Memory B cell (primary cell): Measurements from ENCODE around the gene SNRPD3.
A peak's percentile ranks its signal among the peaks of the same experiment; 100 is the strongest.

Source experiments
- ATAC-seq: fragments of 150-1000 bp; cut with Tn5 transposase; 2 replicates; pipeline ENCODE4 v1.10.0; 2021; ENCODE audit warnings: low read depth, mild to moderate bottlenecking, moderate library complexity
- DNase-seq, 2 donors: peaks; one replicate each; pipeline ENCODE4 v3.0.0; 2022; ENCODE audit warnings: low spot score in 2 of 2
- H3K27ac Mint-ChIP-seq: one replicate; pipeline ENCODE4 v1.8.0; 2022; ENCODE audit warnings: mild to moderate bottlenecking, moderate library complexity, mixed read lengths
- H3K27me3 Mint-ChIP-seq: one replicate; pipeline ENCODE4 v1.8.0; 2022; ENCODE audit warnings: mixed read lengths
- H3K36me3 Mint-ChIP-seq: one replicate; pipeline ENCODE4 v1.8.0; 2022; ENCODE audit warnings: mild to moderate bottlenecking, mixed read lengths
- H3K4me1 Mint-ChIP-seq: one replicate; pipeline ENCODE4 v1.8.0; 2022; ENCODE audit warnings: mixed read lengths
- H3K4me3 Mint-ChIP-seq: one replicate; pipeline ENCODE4 v1.8.0; 2022; ENCODE audit warnings: mild to moderate bottlenecking, moderate library complexity, mixed read lengths
- H3K9me3 Mint-ChIP-seq: one replicate; pipeline ENCODE4 v1.8.0; 2022; ENCODE audit warnings: mixed read lengths

SNRPD3 gene

DNA sequence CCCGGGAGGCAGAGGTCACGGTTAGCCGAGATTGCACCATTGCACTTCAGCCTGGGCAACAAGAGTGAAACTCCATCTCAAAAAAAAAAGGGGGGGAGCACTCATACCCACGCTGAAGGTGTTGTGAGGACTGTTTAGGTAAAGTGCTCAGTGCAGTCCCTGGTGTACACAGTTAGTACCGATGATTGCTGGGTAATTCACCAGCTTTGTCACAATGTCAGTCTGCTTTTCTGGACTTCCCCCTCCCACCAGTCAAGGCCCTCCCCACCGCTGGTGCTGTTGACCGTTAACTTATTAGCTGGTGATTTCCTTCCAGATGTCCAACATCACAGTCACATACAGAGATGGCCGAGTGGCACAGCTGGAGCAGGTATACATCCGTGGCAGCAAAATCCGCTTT lies 11.9 kb downstream of the SNRPD3 start:
- ATAC-seq (no peak), DNase-seq (no peak)
- H3K36me3 Mint-ChIP-seq, result peaks cover 18% of the 10 kb centered on the region
- H3K9me3 Mint-ChIP-seq, result no peaks in the 10 kb centered on the region
- H3K4me3 Mint-ChIP-seq, result no peak overlapping the region
- peaks cover 23% of the 10 kb centered on the region for H3K4me1 Mint-ChIP-seq
- H3K27ac Mint-ChIP-seq, result no peak overlapping the region
- no peaks in the 10 kb centered on the region for H3K27me3 Mint-ChIP-seq

DNA sequence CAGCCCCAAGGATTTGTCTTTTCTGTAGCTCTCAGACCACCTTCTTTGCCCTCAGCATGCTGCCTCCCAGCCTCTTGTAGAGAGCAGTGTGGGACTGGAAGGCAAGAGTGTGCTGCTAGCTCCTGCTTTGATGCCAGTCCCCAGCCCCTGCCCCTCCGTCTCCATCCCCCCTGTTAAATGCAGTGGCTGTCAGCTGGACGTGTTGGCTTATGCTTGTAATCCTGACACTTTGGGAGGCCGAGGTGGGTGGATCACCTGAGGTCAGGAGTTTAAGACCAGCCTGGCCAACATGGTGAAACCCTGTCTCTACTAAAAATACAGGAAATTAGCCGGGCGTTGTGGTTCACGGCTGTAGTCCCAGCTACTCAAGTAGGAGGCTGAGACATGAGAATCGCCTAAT lies 15.5 kb downstream of the SNRPD3 start:
- H3K27ac Mint-ChIP-seq, result no peak overlapping the region
- ATAC-seq (no peak), DNase-seq (no peak)
- H3K4me3 Mint-ChIP-seq, result no peak overlapping the region
- H3K36me3 Mint-ChIP-seq, result peaks cover 25% of the 10 kb centered on the region
- H3K4me1 Mint-ChIP-seq, result peaks cover 5% of the 10 kb centered on the region
- no peaks in the 10 kb centered on the region for H3K9me3 Mint-ChIP-seq
- no peaks in the 10 kb centered on the region for H3K27me3 Mint-ChIP-seq

DNA sequence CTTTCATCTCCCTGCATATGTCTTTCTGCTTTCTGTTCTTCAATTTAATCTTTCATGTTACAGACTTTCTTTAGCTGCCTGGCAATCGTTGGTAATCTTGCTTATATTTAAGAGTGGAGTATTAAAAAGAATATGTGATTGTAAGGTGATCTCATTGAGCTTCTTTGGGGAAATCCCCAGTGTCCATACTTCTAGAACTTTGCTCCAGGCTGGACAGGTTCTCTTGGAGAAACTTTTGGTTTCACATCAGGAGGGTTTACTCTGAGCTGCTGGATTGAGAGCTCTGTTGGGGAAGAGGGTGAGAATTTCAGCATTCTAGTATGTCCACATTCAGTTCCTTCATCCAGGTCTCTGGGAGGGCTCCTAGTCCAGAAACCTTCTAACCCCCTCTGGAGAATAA lies 21.0 kb downstream of the SNRPD3 start:
- ATAC-seq, result no peak
- Mint-ChIP-seq H3K27me3 (no peaks in the 10 kb centered on the region), H3K36me3 (peaks cover 26% of the 10 kb centered on the region), H3K9me3 (no peaks in the 10 kb centered on the region), H3K4me3 (no peak overlapping the region), H3K27ac (no peak overlapping the region), H3K4me1 (peaks cover 3% of the 10 kb centered on the region)
- DNase-seq, result no peak

DNA sequence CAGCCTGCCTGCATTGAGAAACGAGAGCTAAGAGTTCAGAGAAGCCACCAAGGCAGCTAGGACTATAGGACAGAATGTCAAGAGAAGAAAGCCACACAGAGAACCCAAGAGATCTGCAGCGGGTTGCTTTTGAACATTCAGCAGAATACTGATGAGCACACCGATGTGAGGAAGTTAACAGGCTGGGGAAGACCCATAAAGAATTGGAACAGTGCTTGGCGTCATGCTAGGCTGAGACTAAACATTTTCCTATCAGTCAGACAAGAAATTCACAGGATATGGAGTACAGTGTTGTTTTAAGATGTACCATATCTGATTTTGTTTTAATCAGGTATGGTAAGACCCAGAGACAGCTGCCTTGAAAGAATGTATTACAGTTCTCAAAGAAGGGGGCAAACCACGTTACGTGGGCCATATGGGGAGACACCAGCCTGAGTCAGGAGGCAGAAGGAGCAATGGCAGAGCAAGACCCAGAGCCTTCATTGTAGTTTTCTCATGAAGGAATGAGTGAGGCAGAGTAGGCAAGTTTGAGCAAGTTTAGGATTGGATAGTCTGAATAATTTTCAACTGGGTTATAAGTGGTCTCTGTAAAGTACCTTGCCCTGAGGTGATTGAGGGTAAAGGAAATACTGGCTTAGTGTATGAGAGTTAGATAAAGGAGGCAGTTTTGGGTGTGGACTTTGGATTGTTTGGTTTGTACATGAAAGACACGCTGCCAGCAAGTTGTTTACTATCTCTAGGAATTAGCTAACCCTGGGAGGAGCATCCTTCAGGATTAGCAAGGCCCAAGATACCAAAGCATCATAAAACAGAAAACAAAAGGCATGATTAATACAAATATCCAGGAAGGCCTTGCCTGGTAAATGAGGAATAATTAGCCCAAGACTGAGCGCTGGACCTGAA lies 22.8 kb downstream of the SNRPD3 start:
- peaks cover 3% of the 10 kb centered on the region for H3K4me1 Mint-ChIP-seq
- H3K27me3 Mint-ChIP-seq, result no peaks in the 10 kb centered on the region
- H3K4me3 Mint-ChIP-seq, result no peak overlapping the region
- H3K36me3 Mint-ChIP-seq, result peaks cover 16% of the 10 kb centered on the region
- DNase-seq (no peak), ATAC-seq (no peak)
- H3K27ac Mint-ChIP-seq, result peak overlapping the region; percentile 72
- H3K9me3 Mint-ChIP-seq, result no peaks in the 10 kb centered on the region

DNA sequence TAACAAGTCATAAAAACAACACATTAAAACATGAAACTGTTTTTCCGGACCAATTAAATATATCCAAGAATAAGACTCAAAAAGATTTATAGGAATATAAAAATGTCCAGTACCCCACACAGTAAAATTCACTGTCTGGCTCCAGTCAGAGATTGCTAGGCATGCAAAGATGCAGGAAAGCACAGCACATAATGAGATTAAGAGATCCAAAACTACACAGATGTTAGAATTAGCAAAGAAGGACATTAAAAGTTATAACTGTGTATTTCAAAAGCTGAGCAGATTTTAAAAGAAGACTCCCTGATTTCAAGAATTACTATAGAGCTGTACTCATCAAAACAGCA lies 23.4 kb downstream of the SNRPD3 start:
- no peak for ATAC-seq
- Mint-ChIP-seq H3K4me1 (peaks cover 3% of the 10 kb centered on the region), H3K4me3 (no peak overlapping the region), H3K27me3 (no peaks in the 10 kb centered on the region), H3K36me3 (peaks cover 16% of the 10 kb centered on the region), H3K9me3 (no peaks in the 10 kb centered on the region), H3K27ac (no peak overlapping the region)
- DNase-seq, result no peak

DNA sequence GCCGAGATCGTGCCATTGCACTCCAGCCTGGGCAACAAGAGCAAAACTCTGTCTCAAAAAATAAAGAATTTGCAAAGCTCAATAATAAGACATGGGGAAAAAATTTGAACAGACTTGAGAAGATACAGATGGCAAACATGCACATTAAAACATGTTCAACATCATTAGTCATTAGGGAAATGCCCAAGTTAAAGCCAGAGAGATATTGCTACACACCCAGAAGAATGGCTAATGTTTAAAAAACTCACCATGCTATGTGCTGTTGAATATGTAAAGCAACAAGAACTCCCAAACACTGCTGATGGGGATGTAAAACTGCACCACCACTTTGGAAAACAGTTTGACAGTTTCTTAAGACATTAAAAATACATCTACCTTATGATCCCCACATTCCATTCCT lies 24.5 kb downstream of the SNRPD3 start:
- H3K27me3 Mint-ChIP-seq, result no peaks in the 10 kb centered on the region
- H3K4me3 Mint-ChIP-seq, result no peak overlapping the region
- ATAC-seq (no peak), DNase-seq (no peak)
- H3K36me3 Mint-ChIP-seq, result peaks cover 8% of the 10 kb centered on the region
- H3K27ac Mint-ChIP-seq, result peak overlapping the region; percentile 31
- peaks cover 3% of the 10 kb centered on the region for H3K4me1 Mint-ChIP-seq
- no peaks in the 10 kb centered on the region for H3K9me3 Mint-ChIP-seq

DNA sequence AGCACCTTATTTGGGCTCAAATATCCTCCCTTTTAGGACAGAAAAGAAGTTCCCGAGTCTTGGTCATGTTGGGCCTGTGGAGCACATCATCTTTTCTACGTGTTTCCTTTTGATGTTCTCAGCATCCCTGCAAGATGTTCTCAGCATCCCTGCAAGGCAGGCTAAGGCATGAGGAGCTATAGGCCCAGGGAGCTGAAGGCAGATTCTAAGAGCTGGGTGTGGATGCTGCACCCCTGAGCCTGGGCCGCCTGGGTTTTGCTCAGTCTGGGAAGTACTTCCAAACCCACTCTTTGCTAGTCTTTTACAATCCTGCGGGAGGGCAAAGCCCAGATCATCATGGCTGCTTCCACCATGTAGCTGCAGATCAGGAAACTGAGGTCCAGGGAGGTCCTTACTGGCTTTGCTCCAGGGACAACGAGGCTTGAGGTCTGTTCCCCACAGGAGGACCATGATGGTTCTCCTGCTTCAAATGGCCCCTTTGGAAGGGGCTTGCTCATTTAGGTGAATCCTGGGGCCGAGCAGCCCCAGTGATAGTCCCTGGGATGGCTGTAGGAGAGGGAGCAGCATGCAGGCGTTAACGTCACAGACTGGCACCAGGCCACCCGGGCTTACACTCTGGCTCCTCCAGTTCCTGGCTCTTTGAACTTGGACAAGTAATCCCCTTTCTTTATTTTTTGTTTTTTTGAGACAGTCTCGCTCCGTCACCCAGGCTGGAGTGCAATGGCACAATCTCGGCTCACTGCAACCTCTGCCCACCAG lies 26.4 kb downstream of the SNRPD3 start:
- Mint-ChIP-seq H3K4me1 (peaks cover 3% of the 10 kb centered on the region), H3K36me3 (peaks cover 5% of the 10 kb centered on the region), H3K9me3 (no peaks in the 10 kb centered on the region), H3K27me3 (no peaks in the 10 kb centered on the region), H3K27ac (no peak overlapping the region), H3K4me3 (no peak overlapping the region)
- DNase-seq, result no peak
- no peak for ATAC-seq

DNA sequence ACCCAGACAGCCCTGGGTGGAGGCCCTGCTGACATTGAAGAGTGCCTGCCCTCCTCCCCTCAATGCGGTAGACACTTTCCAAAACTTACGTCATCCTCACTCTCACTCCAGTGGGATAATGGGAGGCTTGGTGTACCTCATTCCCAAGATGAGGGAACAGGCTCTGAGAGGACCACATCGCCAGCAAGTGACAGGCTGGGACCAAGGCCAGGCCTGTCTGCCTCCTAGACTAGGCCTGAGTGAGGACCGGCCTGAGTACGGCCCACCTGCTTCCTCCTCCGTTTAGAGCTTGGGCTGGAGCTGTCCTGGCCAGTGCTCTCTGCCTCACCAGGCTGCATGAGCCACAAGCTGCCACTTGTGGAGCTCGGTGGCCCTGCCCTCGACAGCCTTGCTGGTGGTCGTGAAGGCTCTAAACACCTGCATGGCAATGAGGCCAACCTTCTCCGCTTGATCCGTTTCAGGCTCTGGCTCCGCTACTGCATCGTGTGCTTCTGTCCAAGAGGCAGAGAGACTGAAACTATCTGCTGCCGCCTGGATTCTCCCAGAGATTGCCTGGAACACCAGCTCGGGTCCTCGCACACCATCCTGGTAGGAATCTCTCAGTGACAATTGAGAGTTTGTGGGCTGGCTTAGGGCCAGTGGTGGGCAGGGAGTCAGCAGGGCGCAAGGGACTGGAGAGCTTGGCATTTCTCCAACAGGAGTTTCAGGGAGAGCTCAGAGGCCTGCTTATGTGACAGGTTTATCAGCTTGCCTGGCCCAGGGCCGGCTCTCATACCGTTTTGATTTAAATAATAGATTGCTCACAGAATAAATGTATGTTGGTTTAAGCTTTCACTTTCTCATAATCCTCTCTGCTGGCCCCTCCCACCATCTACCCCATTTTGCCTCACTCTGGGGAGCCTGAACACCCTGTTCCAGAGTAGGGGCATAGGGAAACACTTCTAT lies 27.7 kb downstream of the SNRPD3 start:
- H3K4me3 Mint-ChIP-seq, result no peak overlapping the region
- no peaks in the 10 kb centered on the region for H3K9me3 Mint-ChIP-seq
- no peak overlapping the region for H3K27ac Mint-ChIP-seq
- DNase-seq (no peak), ATAC-seq (no peak)
- peaks cover 3% of the 10 kb centered on the region for H3K36me3 Mint-ChIP-seq
- peaks cover 2% of the 10 kb centered on the region for H3K4me1 Mint-ChIP-seq
- no peaks in the 10 kb centered on the region for H3K27me3 Mint-ChIP-seq

DNA sequence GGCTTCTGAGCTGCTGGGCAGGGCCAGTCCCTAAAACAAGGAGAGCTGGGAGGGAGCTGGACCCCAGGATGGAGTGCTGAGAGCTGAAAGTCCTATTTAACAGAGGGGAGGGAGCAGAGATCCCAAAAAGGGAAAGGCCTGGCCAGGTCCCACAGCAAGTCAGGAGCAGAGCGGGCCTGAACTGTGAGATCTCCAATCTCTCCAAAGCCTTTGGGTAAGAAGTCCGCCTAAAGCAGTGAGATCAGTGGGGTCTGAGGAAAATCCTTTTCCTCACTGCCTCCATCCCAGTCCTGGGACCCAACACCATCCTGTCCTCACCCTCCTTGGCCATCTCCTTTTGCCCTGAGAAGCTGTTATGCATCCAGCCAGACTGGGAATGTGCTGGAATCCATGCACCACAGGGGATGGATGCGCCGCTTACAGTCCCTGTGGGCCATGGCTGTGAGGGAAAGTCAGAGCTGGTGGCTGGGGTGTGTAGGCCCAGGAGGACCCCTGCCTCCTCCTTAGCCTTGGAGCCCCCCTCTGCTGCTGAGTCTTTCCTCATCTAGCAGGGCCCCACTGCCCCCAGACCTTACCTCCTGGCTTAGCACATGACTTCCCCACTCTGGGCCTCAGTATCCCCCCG lies 28.5 kb downstream of the SNRPD3 start:
- H3K4me3 Mint-ChIP-seq, result no peak overlapping the region
- H3K27me3 Mint-ChIP-seq, result no peaks in the 10 kb centered on the region
- no peak for ATAC-seq
- DNase-seq, result no peak
- H3K36me3 Mint-ChIP-seq, result no peaks in the 10 kb centered on the region
- H3K9me3 Mint-ChIP-seq, result no peaks in the 10 kb centered on the region
- H3K4me1 Mint-ChIP-seq, result no peaks in the 10 kb centered on the region
- H3K27ac Mint-ChIP-seq, result no peak overlapping the region

DNA sequence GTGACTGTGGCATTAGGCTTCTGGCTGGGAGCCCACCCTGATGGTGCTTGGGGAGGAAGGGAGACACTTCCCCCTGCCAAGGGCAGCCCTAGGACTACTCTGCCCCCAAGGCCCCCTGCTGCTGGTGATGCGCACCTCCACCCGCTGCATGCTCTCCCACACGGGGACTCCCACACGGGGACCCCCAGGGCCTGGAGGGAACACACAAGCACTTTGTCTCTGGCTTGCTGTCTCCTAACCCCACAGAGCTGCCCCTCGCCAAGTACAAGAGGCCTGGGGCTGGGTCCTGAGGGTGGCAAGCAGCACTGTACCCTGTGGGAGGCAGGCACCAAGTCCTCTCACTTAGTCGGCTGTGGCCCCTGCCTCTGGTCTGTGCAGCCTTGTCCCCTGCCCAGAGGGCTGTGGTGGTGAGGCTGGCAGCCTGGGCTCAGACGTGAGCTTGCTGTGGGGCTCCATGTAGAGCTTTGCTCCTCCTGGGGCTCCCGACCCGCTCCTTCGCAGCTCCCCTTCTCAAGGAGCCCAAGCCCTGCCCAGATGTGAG lies 29.1 kb downstream of the SNRPD3 start:
- ATAC-seq (no peak), DNase-seq (no peak)
- no peaks in the 10 kb centered on the region for H3K9me3 Mint-ChIP-seq
- no peaks in the 10 kb centered on the region for H3K36me3 Mint-ChIP-seq
- H3K4me3 Mint-ChIP-seq, result no peak overlapping the region
- H3K27me3 Mint-ChIP-seq, result no peaks in the 10 kb centered on the region
- no peak overlapping the region for H3K27ac Mint-ChIP-seq
- H3K4me1 Mint-ChIP-seq, result no peaks in the 10 kb centered on the region

DNA sequence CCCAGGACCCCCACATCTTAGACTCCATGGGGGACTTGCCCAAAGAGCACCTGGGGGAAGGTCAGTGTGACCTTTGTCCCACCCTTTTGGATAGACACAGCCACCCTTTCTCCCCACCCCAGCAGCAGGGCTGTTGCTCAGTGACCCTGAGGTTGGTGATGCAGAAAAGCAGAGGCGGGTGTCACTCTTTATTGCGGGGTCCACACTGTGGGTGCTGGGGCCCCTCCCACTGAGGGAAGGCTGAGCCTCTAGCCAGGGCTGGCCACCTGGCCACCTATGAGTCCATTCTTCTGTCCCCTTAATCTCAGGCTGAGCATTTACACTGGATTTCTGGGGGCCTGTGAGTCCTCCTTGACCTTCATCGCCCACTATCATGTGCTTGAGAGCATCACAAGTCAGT lies 29.7 kb downstream of the SNRPD3 start:
- Mint-ChIP-seq H3K36me3 (no peaks in the 10 kb centered on the region), H3K4me3 (no peak overlapping the region), H3K9me3 (no peaks in the 10 kb centered on the region)

DNA sequence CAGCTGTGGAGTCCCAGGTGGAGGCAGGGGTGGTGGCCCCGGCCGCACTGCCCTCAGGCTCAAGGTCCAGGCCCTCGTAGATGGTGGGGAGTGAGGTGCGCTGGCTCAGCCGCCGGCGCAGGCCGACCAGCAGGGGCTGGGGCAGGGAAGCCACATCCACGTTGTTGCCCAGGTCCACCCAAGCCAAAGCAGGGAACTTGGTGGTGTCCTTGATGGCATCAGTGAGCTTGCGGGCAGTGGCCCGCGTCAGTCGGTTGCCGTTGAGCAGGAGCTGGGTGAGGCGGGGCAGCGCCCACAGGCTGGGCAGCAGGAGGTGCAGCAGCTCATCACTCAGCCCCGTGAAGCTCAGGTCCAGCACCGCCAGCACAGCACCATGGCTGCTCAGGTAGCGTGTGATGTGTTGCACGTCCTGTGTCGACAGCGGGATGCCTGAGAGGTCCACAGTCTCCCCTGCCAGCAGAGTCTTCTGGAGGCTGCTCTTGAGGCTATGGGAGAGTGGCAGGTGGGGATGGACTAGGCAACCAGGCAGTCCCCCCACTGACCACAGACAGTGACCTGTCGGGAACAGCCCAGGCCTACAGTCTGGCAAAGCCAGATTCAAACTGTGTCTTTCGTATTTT lies 30.2 kb downstream of the SNRPD3 start:
- Mint-ChIP-seq H3K27me3 (no peaks in the 10 kb centered on the region), H3K4me1 (no peaks in the 10 kb centered on the region), H3K36me3 (no peaks in the 10 kb centered on the region), H3K4me3 (no peak overlapping the region), H3K9me3 (no peaks in the 10 kb centered on the region), H3K27ac (no peak overlapping the region)
- DNase-seq (no peak), ATAC-seq (no peak)

More for the DNA sequence above, 29.7 kb downstream of the SNRPD3 start:
- H3K27me3 Mint-ChIP-seq, result no peaks in the 10 kb centered on the region
- no peak for DNase-seq
- H3K4me1 Mint-ChIP-seq, result no peaks in the 10 kb centered on the region
- no peak for ATAC-seq
- no peak overlapping the region for H3K27ac Mint-ChIP-seq

DNA sequence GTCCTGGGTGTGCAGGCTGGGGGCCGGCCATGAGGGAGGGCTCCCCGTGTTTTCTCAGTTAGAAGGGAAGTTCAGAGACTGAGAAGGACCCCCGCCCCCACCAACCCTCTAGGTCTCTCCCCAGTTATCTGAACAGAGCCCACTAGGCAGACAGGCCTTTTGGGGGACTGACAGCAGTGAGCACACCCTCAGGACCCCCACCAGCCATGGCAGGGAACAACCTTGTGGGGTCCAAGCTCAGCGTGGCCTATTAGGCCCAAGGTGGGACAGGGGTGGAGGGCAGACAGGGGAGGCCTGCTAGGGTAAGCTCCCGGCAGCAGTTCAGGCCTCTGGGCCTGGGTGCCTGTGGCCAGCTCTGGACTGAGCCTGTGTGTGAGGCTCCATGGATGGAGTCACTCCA lies 31.5 kb downstream of the SNRPD3 start:
- DNase-seq (no peak), ATAC-seq (no peak)
- Mint-ChIP-seq H3K27ac (no peak overlapping the region), H3K4me1 (peaks cover under 1% of the 10 kb centered on the region), H3K4me3 (no peak overlapping the region), H3K27me3 (no peaks in the 10 kb centered on the region), H3K9me3 (no peaks in the 10 kb centered on the region), H3K36me3 (no peaks in the 10 kb centered on the region)
